Endothelial cell (in vitro differentiated cells): ENCODE measurements around the gene CFI. TPM values are rescaled to one million over a fixed set of nuclear protein-coding genes. Genes with fewer than 3 reads are reported as not detected.
"Not testable (repeated sequence)": the region's sequence is repeated elsewhere in the genome, so short reads cannot be mapped to it uniquely, and the experiment has no call there.

Experiments
- DNase-seq: peaks from one replicate; pipeline ENCODE4 v3.0.0; 2021; ENCODE audit warnings: low spot score
- H3K27ac Mint-ChIP-seq: one replicate; pipeline ENCODE4 v1.8.0; 2021; ENCODE audit warnings: mixed read lengths, inconsistent platforms; ENCODE audit not compliant: unreplicated experiment
- H3K27me3 Mint-ChIP-seq: one replicate; pipeline ENCODE4 v1.8.0; 2021; ENCODE audit warnings: mild to moderate bottlenecking, moderate library complexity, mixed read lengths, inconsistent platforms; ENCODE audit not compliant: unreplicated experiment
- H3K36me3 Mint-ChIP-seq: one replicate; pipeline ENCODE4 v1.8.0; 2021; ENCODE audit warnings: mild to moderate bottlenecking, low read depth, mixed read lengths, inconsistent platforms; ENCODE audit not compliant: unreplicated experiment
- H3K4me1 Mint-ChIP-seq: one replicate; pipeline ENCODE4 v1.8.0; 2021; ENCODE audit warnings: mild to moderate bottlenecking, mixed read lengths, inconsistent platforms; ENCODE audit not compliant: unreplicated experiment
- H3K4me3 Mint-ChIP-seq: one replicate; pipeline ENCODE4 v1.8.0; 2021; ENCODE audit warnings: mild to moderate bottlenecking, mixed read lengths, inconsistent platforms; ENCODE audit not compliant: unreplicated experiment
- H3K9me3 Mint-ChIP-seq: one replicate; pipeline ENCODE4 v1.8.0; 2021; ENCODE audit warnings: mixed read lengths, inconsistent platforms; ENCODE audit not compliant: unreplicated experiment
- total RNA-seq: library from RNA; stranded (reverse); fragmentation: NEBNext Ultra II Directional; extraction: Animal tissue kit (Norgen Biotek cat#: 25700); gene quantifications from one replicate; pipeline ENCODE4 v1.2.1, GENCODE V29; 2021; ENCODE audit not compliant: unreplicated experiment
- TF ChIP-seq, protein P1 (sequence below): fragments of 200-600 bp; sonication (generic); IDR thresholded peaks from one replicate; pipeline ENCODE4 v1.5.0; 2021; ENCODE audit warnings: antibody characterized with exemption; ENCODE audit not compliant: unreplicated experiment

CFI gene
- total RNA-seq, 1 donor from 2014 or later: 2.6 TPM

GRCh38 chr4:109798866-109799265, 2.9 kb downstream of the CFI start:
- TF ChIP-seq, protein P1, sequence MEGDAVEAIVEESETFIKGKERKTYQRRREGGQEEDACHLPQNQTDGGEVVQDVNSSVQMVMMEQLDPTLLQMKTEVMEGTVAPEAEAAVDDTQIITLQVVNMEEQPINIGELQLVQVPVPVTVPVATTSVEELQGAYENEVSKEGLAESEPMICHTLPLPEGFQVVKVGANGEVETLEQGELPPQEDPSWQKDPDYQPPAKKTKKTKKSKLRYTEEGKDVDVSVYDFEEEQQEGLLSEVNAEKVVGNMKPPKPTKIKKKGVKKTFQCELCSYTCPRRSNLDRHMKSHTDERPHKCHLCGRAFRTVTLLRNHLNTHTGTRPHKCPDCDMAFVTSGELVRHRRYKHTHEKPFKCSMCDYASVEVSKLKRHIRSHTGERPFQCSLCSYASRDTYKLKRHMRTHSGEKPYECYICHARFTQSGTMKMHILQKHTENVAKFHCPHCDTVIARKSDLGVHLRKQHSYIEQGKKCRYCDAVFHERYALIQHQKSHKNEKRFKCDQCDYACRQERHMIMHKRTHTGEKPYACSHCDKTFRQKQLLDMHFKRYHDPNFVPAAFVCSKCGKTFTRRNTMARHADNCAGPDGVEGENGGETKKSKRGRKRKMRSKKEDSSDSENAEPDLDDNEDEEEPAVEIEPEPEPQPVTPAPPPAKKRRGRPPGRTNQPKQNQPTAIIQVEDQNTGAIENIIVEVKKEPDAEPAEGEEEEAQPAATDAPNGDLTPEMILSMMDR: no peak
- H3K9me3 Mint-ChIP-seq: peaks cover 5% of the 10 kb centered on the region
- H3K4me1 Mint-ChIP-seq: no peaks in the 10 kb centered on the region
- no peak for DNase-seq
- no peaks in the 10 kb centered on the region for H3K36me3 Mint-ChIP-seq
- H3K4me3 Mint-ChIP-seq: no peak overlapping the region
- H3K27ac Mint-ChIP-seq: no peak overlapping the region
- no peaks in the 10 kb centered on the region for H3K27me3 Mint-ChIP-seq

- H3K4me1 Mint-ChIP-seq: no peaks in the 10 kb centered on the region
- peaks cover 6% of the 10 kb centered on the region for H3K9me3 Mint-ChIP-seq
- no peak for DNase-seq
- no peak overlapping the region for H3K4me3 Mint-ChIP-seq
- H3K27ac Mint-ChIP-seq: no peak overlapping the region
- H3K36me3 Mint-ChIP-seq: no peaks in the 10 kb centered on the region
- TF ChIP-seq, protein P1: no peak
- no peaks in the 10 kb centered on the region for H3K27me3 Mint-ChIP-seq
These were observed 6.7 kb downstream of the CFI start for GRCh38 chr4:109795059-109795458.

- DNase-seq: no peak
- Mint-ChIP-seq H3K9me3 (no peaks in the 10 kb centered on the region), H3K4me3 (no peak overlapping the region), H3K27ac (no peak overlapping the region), H3K4me1 (peaks cover 6% of the 10 kb centered on the region), H3K36me3 (no peaks in the 10 kb centered on the region), H3K27me3 (peaks cover 1% of the 10 kb centered on the region)
- TF ChIP-seq, protein P1: no peak
These were observed 14.0 kb downstream of the CFI start for GRCh38 chr4:109787807-109788206.

DNA sequence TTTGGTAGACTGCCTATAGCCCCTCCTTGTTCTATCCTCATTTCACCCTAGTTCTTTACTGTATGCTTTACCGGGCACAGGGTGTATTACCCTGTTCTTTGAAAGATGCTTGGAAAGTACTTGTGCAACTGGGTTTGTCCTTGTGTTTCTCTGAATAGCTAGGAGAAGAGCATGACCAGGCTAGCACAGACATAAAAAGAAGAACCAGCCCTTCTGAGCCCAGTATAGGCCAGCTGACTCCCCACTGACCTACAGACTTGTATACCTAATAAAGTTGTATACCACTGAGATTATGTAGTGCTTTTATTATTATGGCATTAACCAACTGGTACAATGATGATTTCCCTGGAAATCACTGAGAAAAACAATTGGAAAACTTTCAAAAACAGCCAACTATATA, 15.0 kb downstream of the CFI start:
- Mint-ChIP-seq H3K27ac (no peak overlapping the region), H3K27me3 (peaks cover 1% of the 10 kb centered on the region), H3K9me3 (no peaks in the 10 kb centered on the region), H3K4me1 (peaks cover 6% of the 10 kb centered on the region), H3K4me3 (no peak overlapping the region), H3K36me3 (no peaks in the 10 kb centered on the region)
- TF ChIP-seq, protein P1: no peak
- DNase-seq: no peak

DNA sequence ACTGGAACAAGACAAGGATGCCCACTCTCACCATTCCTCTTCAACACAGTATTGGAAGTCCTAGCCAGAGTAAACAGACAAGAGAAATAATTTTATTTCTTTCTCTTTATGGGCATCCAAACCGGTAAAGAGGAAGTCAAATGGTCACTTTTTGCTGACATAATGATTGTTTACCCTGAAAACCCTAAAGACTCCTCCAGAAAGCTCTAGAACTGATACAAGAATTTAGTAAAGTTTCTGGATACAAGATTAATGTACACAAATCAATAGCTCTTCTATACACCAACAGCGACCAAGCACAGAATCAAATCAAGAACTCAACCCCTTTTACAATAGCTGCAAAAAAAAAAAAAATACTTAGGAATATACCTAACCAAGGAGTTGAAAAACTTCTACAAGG, 19.7 kb downstream of the CFI start:
- H3K36me3 Mint-ChIP-seq, H3K4me3 Mint-ChIP-seq, H3K4me1 Mint-ChIP-seq, H3K27ac Mint-ChIP-seq, DNase-seq, H3K9me3 Mint-ChIP-seq, H3K27me3 Mint-ChIP-seq: not testable (repeated sequence)
